ENCODE measurements around the gene MIDN.

The MIDN gene

GRCh38 chr19:1307755-1308303 lies 59.4 kb downstream of the MIDN start:
- Histone ChIP-seq H3K27ac (ENCODE audit: low read length) (no peak overlapping the region), H3K4me3 (ENCODE audit: low read length) (no peak overlapping the region), H3K9me3 (ENCODE audit: insufficient read depth, low read depth, low read length) (no peaks in the 10 kb centered on the region), H3K4me1 (ENCODE audit: insufficient read depth, low read length) (no peaks in the 10 kb centered on the region), H3K36me3 (ENCODE audit: insufficient read depth, low read depth, low read length) (no peaks in the 10 kb centered on the region), H3K27me3 (ENCODE audit: insufficient read depth, low read length) (no peaks in the 10 kb centered on the region), H3K9ac (ENCODE audit: low read depth, low read length) (no peak overlapping the region)

GRCh38 chr19:1308718-1309117 lies 60.3 kb downstream of the MIDN start:
- Histone ChIP-seq H3K27ac (ENCODE audit: low read length) (no peak overlapping the region), H3K4me1 (ENCODE audit: insufficient read depth, low read length) (no peaks in the 10 kb centered on the region)

More at GRCh38 chr19:1308718-1309117, 60.3 kb downstream of the MIDN start:
- H3K27me3 ChIP-seq (ENCODE audit: insufficient read depth, low read length): no peaks in the 10 kb centered on the region
- no peaks in the 10 kb centered on the region for H3K36me3 ChIP-seq (ENCODE audit: insufficient read depth, low read depth, low read length)
- H3K4me3 ChIP-seq (ENCODE audit: low read length): no peak overlapping the region
- no peaks in the 10 kb centered on the region for H3K9me3 ChIP-seq (ENCODE audit: insufficient read depth, low read depth, low read length)
- H3K9ac ChIP-seq (ENCODE audit: low read depth, low read length): no peak overlapping the region

Measured in iPS-20b (cell line).